ENCODE measurements around the gene PTCH2.

- TF ChIP-seq JDP2 (CRISPR knock-in tag; IDR thresholded peaks at IDR 0.05; ENCODE audit: borderline replicate concordance) (no peak), SYNCRIP (IDR thresholded peaks at IDR 0.05; ENCODE audit: insufficient read depth, low read depth, low read length) (no peak), PHF8 (CRISPR knock-in tag; IDR thresholded peaks at IDR 0.05) (no peak), CTCF (CRISPR knock-in tag; IDR thresholded peaks at IDR 0.05) (no peak), TCF7L2 (IDR thresholded peaks at IDR 0.05; ENCODE audit: low read depth, low read length) (no peak), TCF12 (IDR thresholded peaks at IDR 0.05) (no peak), TCF12 (CRISPR knock-in tag; IDR thresholded peaks at IDR 0.05) (no peak), NFIC (IDR thresholded peaks at IDR 0.05; ENCODE audit: low read length) (no peak), EZH2 (conservative IDR thresholded peaks at IDR 0.05; ENCODE audit: low read depth, low read length) (no peak), KLF6 (CRISPR knock-in tag; IDR thresholded peaks at IDR 0.05) (no peak), ZSCAN29 (CRISPR knock-in tag; conservative IDR thresholded peaks at IDR 0.05) (no peak), ZNF660 (CRISPR knock-in tag; IDR thresholded peaks at IDR 0.05; ENCODE audit: borderline replicate concordance, low read depth) (no peak), CREM (IDR thresholded peaks at IDR 0.05) (no peak), CREM (CRISPR knock-in tag; IDR thresholded peaks at IDR 0.05) (no peak), E2F1 (CRISPR knock-in tag; IDR thresholded peaks at IDR 0.05) (no peak)
Observed at GRCh38 chr1:44810101-44810761, 32.8 kb downstream of the PTCH2 start.

Data from HepG2 (cell line).